Stimulated activated naive CD8-positive, alpha-beta T cell treated with anti-CD3 and anti-CD28 coated beads, Interleukin-15, Interleukin-2, amounts not matched to agents 100 U/mL and 50 U/mL, for 24 hours (primary cell): ENCODE data around the gene HTR3A.
A peak's percentile ranks its signal among the peaks of the same experiment; 100 is the strongest.

ENCODE experiments used
- ATAC-seq: fragments of 150-1000 bp; cut with Tn5 transposase; one replicate; pipeline ENCODE4 v1.10.0; 2021
- DNase-seq: peaks from one replicate; pipeline ENCODE4 v3.0.0; 2021

HTR3A gene

GRCh38 chr11:114019574-114019973, 44.7 kb downstream of the HTR3A start:
- DNase-seq: no peak
- no peak for ATAC-seq

DNA sequence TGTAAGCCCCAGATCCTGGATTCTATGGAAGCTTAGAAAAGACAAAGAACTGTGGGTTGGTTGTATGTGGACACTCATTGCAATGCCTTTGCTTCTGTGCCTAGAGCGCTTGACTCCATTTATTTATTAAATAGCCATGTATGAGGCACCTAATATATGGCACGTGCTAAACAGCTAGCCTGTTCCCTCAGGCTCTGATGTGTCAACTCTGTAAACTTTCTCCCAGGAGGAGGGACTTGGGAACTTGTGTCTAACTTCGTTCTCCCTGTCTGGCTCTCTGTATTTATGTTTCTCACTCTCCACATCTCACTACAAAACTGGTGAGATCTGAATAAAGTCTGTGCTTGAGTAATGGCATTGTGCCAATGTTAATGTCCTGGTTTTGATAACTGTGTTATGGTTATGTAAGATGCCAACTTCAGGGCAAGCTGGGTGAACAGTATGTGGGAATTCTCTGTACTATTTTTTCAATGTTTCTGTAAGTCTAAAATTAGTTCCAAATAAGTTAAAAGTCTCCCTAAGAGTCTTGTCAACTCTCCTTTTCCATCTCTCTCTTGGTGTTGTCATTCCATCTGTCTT, 50.5 kb downstream of the HTR3A start:
- ATAC-seq (no peak), DNase-seq (no peak)

- ATAC-seq (peak; percentile 47), DNase-seq (peak; percentile 17)
Observed at GRCh38 chr11:114026355-114026754, 51.4 kb downstream of the HTR3A start.

DNA sequence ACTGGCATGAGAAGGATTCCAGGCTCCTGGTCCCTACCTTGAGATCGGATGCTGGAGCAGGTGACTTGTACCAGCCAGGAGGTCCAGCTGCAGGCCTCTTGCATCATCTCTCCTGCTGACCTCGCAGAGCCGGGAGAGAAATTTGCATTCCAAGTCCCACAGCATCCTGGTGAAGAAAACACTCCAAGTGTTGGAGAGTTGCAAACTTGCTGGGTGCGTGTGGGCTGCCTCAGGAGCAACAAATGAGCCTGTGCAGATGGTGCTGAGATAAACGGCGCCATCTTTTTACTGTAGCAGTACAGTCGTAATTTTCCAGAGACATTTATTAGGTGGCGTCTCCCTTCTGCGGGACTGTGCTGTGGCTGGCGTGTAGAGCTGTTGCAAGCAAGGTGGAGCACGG, 52.5 kb downstream of the HTR3A start:
- DNase-seq: no peak
- no peak for ATAC-seq

DNA sequence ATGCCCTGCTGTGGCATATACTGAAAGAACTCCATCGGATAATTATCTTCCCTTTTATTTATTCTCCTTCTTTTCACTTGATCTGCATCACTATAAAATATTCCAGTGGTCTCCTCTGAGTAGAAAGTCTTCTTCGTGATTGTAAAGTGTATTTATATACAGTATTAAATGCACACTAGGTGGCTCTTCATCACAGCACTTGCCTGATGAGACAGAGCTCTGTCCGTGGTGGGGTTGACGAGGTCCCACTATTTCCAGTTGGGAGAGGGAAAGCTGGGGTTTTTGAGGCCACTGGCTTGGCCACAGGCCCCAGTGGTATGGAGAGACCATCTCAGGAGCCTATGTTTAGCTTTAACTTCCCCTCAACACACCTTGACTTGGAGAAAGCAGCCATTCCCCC, 53.0 kb downstream of the HTR3A start:
- no peak for ATAC-seq

DNA sequence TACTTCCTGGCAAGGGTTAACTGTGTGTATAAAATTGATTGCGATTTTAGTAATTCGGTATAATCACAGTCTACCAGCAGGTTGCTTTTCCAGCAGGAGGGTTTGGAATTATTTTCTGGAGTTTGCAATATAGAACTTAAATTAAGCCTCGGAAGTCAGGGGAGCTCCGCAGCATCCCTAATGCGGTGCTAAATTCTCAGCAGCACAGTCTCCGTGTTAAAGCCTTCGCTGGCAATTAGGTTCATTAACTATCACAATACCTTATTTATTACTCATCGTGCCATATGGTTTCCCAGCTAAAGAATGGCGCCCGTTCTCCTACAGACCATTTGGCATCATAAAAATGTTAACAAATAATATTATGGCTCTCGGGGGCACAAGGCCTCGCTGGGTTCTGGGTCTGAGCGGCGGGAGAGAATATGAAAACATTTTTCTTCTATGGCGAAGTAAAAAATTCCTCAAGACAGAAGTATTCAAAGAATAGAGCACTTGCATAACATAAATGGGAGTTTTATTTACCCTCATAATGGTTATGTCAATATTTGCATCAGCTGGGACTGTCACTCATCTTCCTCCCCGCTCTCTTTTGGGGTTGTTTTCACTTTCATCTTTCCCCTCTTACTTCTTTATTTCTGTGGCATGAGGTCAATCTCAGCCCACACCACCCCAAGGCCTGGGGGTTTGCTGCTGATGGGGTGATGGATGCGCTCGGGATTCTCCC, 56.5 kb downstream of the HTR3A start:
- ATAC-seq (no peak), DNase-seq (no peak)

More for the DNA sequence above, 53.0 kb downstream of the HTR3A start:
- DNase-seq: no peak

- DNase-seq (no peak), ATAC-seq (no peak)
Observed at GRCh38 chr11:114031967-114032320, 57.0 kb downstream of the HTR3A start.

GRCh38 chr11:114033066-114033465, 58.2 kb downstream of the HTR3A start:
- no peak for ATAC-seq
- no peak for DNase-seq

- ATAC-seq (no peak), DNase-seq (no peak)
Observed at GRCh38 chr11:114033572-114033971, 58.7 kb downstream of the HTR3A start.

DNA sequence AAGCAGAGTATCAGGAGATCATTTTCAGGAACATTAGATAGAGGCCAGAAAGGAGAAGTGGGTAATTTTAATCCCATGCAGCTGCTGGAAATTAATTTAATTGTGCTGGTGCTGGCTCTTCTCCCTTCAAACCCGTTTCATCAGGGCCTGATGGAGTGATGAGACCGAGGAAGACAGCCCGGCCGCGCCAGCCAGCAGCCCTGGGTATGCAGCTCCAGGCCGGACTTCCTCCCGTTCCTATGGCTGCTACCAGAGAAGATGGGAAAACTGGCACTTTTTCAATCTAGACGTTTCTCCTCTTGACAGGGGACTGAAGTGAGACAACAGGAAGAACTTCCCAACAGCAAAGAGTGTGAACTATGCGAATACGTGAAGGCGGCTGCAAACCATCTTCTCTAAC, 60.0 kb downstream of the HTR3A start:
- ATAC-seq: no peak
- no peak for DNase-seq

DNA sequence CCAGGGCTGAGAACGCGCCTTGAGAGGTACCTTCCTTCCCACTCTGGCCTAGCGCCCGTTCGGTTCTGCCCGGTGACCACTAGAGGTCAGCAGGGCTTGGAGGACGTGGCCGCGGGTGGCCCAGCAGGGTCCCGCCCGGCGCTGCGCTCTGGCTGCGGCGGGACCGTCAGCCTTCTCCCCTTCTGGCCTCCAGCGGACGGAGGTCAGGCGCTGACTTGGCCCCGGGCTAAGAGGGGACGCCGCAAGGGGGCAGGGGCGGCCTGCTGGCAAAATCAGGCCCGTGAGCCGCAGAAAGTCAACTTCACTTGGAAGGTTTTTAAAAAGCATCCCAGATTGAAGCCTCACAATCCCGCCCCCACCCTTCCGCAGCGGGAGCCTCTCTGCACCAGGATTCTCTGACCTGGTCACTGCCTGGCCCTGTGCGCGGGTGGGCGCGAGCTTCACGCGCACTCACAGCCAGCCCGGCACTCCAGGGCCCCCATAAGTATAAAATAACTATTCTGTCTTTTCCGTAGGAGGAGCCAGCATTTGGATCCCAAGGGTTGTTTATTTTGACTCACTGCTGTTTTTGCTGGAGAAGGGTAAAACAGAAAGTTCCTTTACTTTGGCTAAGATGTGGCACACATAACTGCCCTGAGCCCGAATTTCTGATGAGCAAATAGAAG, 61.4 kb downstream of the HTR3A start:
- ATAC-seq (peak; percentile 85), DNase-seq (peak; percentile 64)

GRCh38 chr11:114036958-114037357, 62.0 kb downstream of the HTR3A start:
- DNase-seq (no peak), ATAC-seq (no peak)

- ATAC-seq (no peak), DNase-seq (no peak)
Observed at GRCh38 chr11:114039551-114039950, 64.6 kb downstream of the HTR3A start.
